Tibial nerve (tissue), 4 donors: ENCODE data around the gene GAB1.

Source experiments
- CTCF ChIP-seq, 5 experiments: fragments of 200-600 bp in 3 of 5; fragments of 450-650 bp in 2 of 5; sonication (generic) in 3 of 5; IDR thresholded peaks; one replicate each; pipeline ENCODE4 v1.5.1; 2016 to 2019; ENCODE audit warnings: antibody characterized with exemption in 5 of 5, mild to moderate bottlenecking in 3 of 5, moderate library complexity in 2 of 5
- EP300 ChIP-seq, 2 donors: sonication (generic); formaldehyde crosslinking; IDR thresholded peaks; one replicate each; pipeline ENCODE4 v1.6.1; 2017; ENCODE audit warnings: antibody characterized with exemption in 2 of 2, mild to moderate bottlenecking in 1 of 2
- POLR2A ChIP-seq, 2 donors: fragments of 450-650 bp; IDR thresholded peaks; one replicate each; pipeline ENCODE4 v1.6.1; 2017; ENCODE audit warnings: antibody characterized with exemption in 2 of 2, mild to moderate bottlenecking in 2 of 2, moderate library complexity in 2 of 2

GRCh38 chr4:143404555-143404954 lies 67.9 kb downstream of the GAB1 start:
- no peak for TF ChIP-seq CTCF (IDR thresholded peaks at IDR 0.05)
- no peak for TF ChIP-seq POLR2A (IDR thresholded peaks at IDR 0.05)
- no peak for TF ChIP-seq EP300 (IDR thresholded peaks at IDR 0.05)
